Mucosa of descending colon (tissue), 3 donors: Measurements from ENCODE around the gene MXD4. TPM values are rescaled to one million over a fixed set of nuclear protein-coding genes. Genes with fewer than 3 reads are reported as not detected.

Experiments used
- ATAC-seq: fragments of 200-7000 bp; cut with Tn5 transposase; one replicate; pipeline ENCODE4 v1.9.1; 2020; ENCODE audit warnings: mild to moderate bottlenecking, moderate library complexity
- DNase-seq, 3 donors: peaks; one replicate each; pipeline ENCODE4 v3.0.0-alpha.2; 2020
- H3K36me3 ChIP-seq: fragments of 200-600 bp; one replicate; pipeline ENCODE4 v1.8.0; 2021; ENCODE audit warnings: low read depth, mild to moderate bottlenecking
- H3K4me1 ChIP-seq: fragments of 200-600 bp; one replicate; pipeline ENCODE4 v1.8.0; 2021; ENCODE audit warnings: low read depth, mild to moderate bottlenecking
- H3K4me3 ChIP-seq: fragments of 200-600 bp; one replicate; pipeline ENCODE4 v1.8.0; 2021; ENCODE audit warnings: mild to moderate bottlenecking
- H3K9me3 ChIP-seq: fragments of 200-600 bp; one replicate; pipeline ENCODE4 v1.8.0; 2021; ENCODE audit warnings: mild to moderate bottlenecking
- CTCF ChIP-seq: fragments of 200-600 bp; IDR thresholded peaks from one replicate; pipeline ENCODE4 v1.8.0; 2022; ENCODE audit warnings: antibody characterized with exemption, mild to moderate bottlenecking
- intact Hi-C, 2 donors: fragments of 100-400 bp; cut with DNase I in 1 of 2; cut with micrococcal nuclease in 1 of 2; formaldehyde crosslinking; loops; one replicate each; pipeline versions ENCODE4 v1.11.0 to v1.11.1; 2022; cut with DNase I, micrococcal nuclease
- total RNA-seq, 3 donors: library from RNA; stranded (reverse); fragmentation: NEBNext Ultra II Directional in 2 of 3; extraction: Animal tissue kit (Norgen Biotek cat#: 25700) in 2 of 3; gene quantifications; one replicate each; pipeline versions ENCODE4 v1.2.1 to v1.2.4, GENCODE V29; 2021 to 2023
- donor health status: DM: no; HTN: no; CAD: no; lungs with moderate emphysema.
- donor health status: DM: no; HTN: no; CAD: no.
- donor health status: DM: no; HTN: yes; CAD: no.

MXD4 gene
- total RNA-seq, 3 donors from 2014 or later: 46.6 to 59.6 (median 52.6) TPM

- intact Hi-C loops: no loop called here
- no peak overlapping the region for H3K4me3 ChIP-seq
- H3K36me3 ChIP-seq: peaks cover 3% of the 10 kb centered on the region
- no peak for TF ChIP-seq CTCF
- DNase-seq (peak in 2 of 3 donors; percentile 24 to 36), ATAC-seq (no peak)
- H3K9me3 ChIP-seq: no peaks in the 10 kb centered on the region
- H3K4me1 ChIP-seq: peaks cover 8% of the 10 kb centered on the region
Measured at GRCh38 chr4:2254665-2255500, 7.0 kb downstream of the MXD4 start.

DNA sequence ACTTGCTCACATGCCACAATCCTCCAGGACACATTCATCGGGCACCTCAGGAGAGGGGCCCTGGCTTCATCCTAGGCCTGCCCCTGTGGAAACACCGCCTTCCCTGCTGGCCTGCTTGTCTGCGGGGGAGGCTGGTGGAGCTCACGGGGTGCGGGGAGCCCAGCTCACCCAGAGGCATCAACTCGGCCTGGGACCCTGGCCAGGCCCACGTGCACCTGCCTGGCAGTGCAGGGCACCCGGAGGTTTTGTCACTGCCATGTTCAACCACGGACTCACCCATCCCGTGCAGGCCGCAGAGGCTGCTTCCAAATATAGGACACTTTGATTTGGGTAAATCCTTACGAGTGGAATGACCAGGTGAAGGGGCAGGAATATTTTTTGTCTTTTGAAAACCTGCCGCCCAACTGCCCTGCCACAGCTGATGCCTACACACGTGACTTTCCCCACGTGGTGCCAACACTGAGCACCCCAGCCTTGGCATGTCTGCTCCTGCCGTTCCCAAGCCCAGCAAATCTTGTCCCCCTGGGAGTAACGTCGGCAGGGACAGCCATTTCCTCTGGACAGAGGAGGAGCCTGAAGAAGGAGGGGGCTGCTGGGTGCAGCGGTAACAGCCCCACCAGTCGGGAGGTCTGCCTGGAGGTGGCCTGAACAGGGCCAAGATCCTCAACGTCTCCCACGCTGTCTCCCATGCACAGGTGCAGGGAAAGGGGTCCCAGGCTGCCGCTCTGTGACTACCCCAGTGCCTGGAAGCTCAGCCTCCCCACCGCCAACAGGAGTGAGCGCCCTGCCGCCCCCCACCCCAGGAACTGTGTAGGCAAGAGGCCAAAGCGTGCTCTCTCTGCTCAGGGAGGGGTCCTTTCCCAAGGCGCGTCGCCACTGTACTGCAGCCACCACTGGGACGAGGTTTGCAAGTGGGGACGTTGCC, 8.5 kb downstream of the MXD4 start:
- peak in 2 of 3 donors; percentile 22 to 47 for DNase-seq
- TF ChIP-seq CTCF: no peak
- Histone ChIP-seq H3K36me3 (peaks cover 3% of the 10 kb centered on the region), H3K4me3 (no peak overlapping the region), H3K4me1 (peaks cover 5% of the 10 kb centered on the region), H3K9me3 (no peaks in the 10 kb centered on the region)
- intact Hi-C loops: no loop called here
- ATAC-seq: no peak

DNA sequence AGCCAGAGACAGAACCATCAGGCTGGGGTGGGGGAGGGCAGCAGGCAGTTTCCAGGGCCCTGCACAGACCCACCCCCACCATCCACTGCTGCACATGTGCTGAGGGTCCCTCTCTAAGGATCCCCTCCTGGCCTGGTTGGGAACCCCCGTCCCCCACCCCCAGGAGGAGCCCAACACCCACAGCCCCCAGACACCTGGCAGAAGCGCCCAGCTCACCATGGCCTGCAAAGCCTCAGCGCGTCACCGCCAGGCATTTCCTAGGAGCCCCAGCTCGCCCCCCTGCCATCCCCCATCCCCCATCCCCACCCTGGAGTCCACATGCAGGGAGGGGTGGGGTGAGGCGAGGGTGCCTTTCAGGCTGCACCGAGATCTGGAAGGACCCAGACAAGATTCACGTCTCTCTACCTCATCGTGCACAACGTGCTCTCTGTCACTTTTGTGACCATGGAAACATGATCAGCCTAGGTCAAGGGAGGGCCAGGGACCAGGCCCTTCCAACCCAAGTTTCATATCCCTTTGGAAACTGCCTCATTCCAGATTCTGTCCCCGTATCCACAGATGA, 9.3 kb downstream of the MXD4 start:
- no peak overlapping the region for H3K4me3 ChIP-seq
- intact Hi-C loops: no loop called here
- ATAC-seq (no peak), DNase-seq (peak in 1 of 3 donors; percentile 48)
- peaks cover 3% of the 10 kb centered on the region for H3K36me3 ChIP-seq
- no peaks in the 10 kb centered on the region for H3K9me3 ChIP-seq
- H3K4me1 ChIP-seq: no peaks in the 10 kb centered on the region
- TF ChIP-seq CTCF: no peak

GRCh38 chr4:2251795-2252529, 9.9 kb downstream of the MXD4 start:
- no peak for TF ChIP-seq CTCF
- ATAC-seq: no peak
- DNase-seq: peak in 1 of 3 donors; percentile 36
- intact Hi-C loops: no loop called here
- peaks cover 3% of the 10 kb centered on the region for H3K36me3 ChIP-seq
- H3K4me1 ChIP-seq: no peaks in the 10 kb centered on the region
- H3K9me3 ChIP-seq: no peaks in the 10 kb centered on the region
- H3K4me3 ChIP-seq: no peak overlapping the region
